C4-2B (cell line): Measurements from ENCODE around the gene RNF150.

Experiments
- CTCF ChIP-seq: fragments of 450-650 bp; conservative IDR thresholded peaks from 2 replicates; pipeline ENCODE4 v1.5.1; 2017; ENCODE audit warnings: mild to moderate bottlenecking
- ZFX ChIP-seq: fragments of 450-650 bp; IDR thresholded peaks from 2 replicates; pipeline ENCODE4 v1.6.1; 2017

DNA sequence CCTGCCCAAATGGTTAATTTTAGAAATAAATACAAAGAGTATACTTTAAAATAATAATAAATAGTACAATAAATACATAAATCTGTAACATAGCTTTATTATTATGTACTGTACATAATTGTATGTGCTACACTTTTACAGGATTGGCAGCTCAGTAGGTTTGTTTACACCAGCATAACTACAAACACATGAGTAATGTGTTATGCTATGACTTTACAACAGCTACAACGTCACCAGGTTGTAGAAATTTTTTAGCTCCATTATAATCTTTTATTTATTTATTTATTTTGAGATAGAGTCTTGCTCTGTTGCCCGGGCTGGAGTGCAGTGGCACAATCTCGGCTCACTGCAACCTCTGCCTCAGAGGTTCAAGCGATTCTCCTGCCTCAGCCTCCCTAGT lies 31.8 kb downstream of the RNF150 start:
- TF ChIP-seq ZFX (no peak), CTCF (no peak)
